ENCODE results near the gene SESN1.
A peak's percentile ranks its signal among the peaks of the same experiment; 100 is the strongest.
"Not testable (repeated sequence)": the region's sequence is repeated elsewhere in the genome, so short reads cannot be mapped to it uniquely, and the experiment has no call there.

SESN1 gene

DNA sequence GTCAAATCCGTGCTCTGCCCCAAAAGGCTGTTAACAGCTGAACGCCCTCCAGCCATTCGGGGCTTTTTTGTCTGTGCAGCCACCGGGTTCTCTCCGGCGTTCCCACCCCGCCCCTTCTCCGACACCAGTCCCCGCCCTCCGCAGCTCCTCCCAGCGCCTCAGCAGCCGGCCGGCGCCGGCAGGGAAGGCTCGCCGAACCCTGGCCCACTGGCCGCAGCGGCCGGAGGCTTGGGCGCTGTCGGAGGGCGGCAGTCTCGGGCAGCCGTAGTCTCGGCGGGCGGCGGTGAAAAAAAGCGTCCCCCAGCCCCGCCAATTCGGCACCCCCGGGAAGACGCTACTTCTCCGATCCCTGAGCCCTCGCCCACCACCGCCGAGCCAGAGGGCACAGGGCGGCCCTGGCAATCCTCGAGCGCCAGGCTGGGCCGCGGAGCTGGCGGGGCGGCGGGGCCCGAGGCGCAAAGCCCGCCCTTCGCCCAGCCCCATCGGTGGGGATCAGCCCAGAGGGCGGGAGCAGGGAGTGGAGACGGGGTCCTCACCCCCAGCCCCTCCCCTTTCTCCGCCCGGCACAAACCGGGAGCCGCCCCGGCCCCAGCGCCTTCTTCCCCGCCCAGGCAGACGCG is at the start of gene SESN1:
TSS of gene SESN1 (minus strand) at position 431 of the 620 bp plus-strand sequence. CDS start 773 bp downstream, outside the sequence.
- TF ChIP-seq EZH2phosphoT487 (IDR thresholded peaks at IDR 0.05; ENCODE audit: borderline replicate concordance): no peak
- TF ChIP-seq, protein P1, sequence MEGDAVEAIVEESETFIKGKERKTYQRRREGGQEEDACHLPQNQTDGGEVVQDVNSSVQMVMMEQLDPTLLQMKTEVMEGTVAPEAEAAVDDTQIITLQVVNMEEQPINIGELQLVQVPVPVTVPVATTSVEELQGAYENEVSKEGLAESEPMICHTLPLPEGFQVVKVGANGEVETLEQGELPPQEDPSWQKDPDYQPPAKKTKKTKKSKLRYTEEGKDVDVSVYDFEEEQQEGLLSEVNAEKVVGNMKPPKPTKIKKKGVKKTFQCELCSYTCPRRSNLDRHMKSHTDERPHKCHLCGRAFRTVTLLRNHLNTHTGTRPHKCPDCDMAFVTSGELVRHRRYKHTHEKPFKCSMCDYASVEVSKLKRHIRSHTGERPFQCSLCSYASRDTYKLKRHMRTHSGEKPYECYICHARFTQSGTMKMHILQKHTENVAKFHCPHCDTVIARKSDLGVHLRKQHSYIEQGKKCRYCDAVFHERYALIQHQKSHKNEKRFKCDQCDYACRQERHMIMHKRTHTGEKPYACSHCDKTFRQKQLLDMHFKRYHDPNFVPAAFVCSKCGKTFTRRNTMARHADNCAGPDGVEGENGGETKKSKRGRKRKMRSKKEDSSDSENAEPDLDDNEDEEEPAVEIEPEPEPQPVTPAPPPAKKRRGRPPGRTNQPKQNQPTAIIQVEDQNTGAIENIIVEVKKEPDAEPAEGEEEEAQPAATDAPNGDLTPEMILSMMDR (conservative IDR thresholded peaks at IDR 0.05; ENCODE audit: low read length): no peak
- Histone ChIP-seq H3K27me3 (ENCODE audit: insufficient read depth, low read length, poor library complexity, severe bottlenecking) (no peaks in the 10 kb centered on the region), H3K4me2 (ENCODE audit: low read depth, low read length, poor library complexity, severe bottlenecking) (peak within 1 kb of the TSS; percentile 90), H3K9me2 (replicated peaks; ENCODE audit: low read depth, low read length) (no peaks in the 10 kb centered on the region), H3K9me3 (ENCODE audit: insufficient read depth, low read depth, low read length) (no peaks in the 10 kb centered on the region), H3F3A (ENCODE audit: low read depth) (no peaks in the 10 kb centered on the region), H3K79me2 (ENCODE audit: insufficient read depth, low read length) (peaks cover 81% of the 10 kb centered on the region), H3K4me1 (ENCODE audit: insufficient read depth, low read length, poor library complexity, severe bottlenecking) (peaks cover 57% of the 10 kb centered on the region), H3K9ac (ENCODE audit: low read depth, low read length, poor library complexity, severe bottlenecking) (peak within 1 kb of the TSS; percentile 94), H2AFZ (ENCODE audit: low read length) (peak within 1 kb of the TSS; percentile 96), H3K4me3 (ENCODE audit: low read length, poor library complexity, severe bottlenecking) (peak within 1 kb of the TSS; percentile 91), H4K20me1 (ENCODE audit: insufficient read depth, low read length, poor library complexity, severe bottlenecking) (peaks cover 34% of the 10 kb centered on the region), H3K36me3 (ENCODE audit: insufficient read depth, low read length) (no peaks in the 10 kb centered on the region)

DNA sequence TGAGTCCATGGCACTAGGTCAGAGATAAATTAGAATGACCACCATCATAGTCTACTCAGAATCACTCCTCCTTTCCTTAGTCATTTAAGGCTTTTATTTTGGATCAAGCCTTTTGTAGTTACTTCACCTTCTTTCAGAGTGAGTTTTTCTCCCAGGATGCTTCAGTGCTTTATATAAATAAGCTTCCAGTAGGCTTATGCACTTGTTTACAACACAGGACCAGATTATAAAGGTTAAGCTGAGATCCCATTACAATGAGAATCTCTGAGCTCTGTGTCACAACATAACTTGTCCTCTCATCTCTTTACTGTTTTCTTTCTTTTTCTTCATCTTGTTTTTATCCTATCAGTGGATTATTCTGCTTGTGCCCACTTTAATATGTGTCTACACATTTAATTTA is 48.5 kb upstream of the SESN1 start:
- H3K4me1 ChIP-seq (ENCODE audit: insufficient read depth, low read length, poor library complexity, severe bottlenecking): no peaks in the 10 kb centered on the region
- no peak overlapping the region for H2AFZ ChIP-seq (ENCODE audit: low read length)
- no peak overlapping the region for H3K9ac ChIP-seq (ENCODE audit: low read depth, low read length, poor library complexity, severe bottlenecking)
- H3K9me2 ChIP-seq (replicated peaks; ENCODE audit: low read depth, low read length): no peaks in the 10 kb centered on the region
- no peak overlapping the region for H3K4me2 ChIP-seq (ENCODE audit: low read depth, low read length, poor library complexity, severe bottlenecking)
- no peaks in the 10 kb centered on the region for H3K9me3 ChIP-seq (ENCODE audit: insufficient read depth, low read depth, low read length)
- peaks cover 4% of the 10 kb centered on the region; the same call in 1 of the 2 replicates for H3K36me3 ChIP-seq (ENCODE audit: insufficient read depth, low read length)
- H4K20me1 ChIP-seq (ENCODE audit: insufficient read depth, low read length, poor library complexity, severe bottlenecking): no peaks in the 10 kb centered on the region
- no peak for TF ChIP-seq EZH2phosphoT487 (IDR thresholded peaks at IDR 0.05; ENCODE audit: borderline replicate concordance)
- no peaks in the 10 kb centered on the region for H3K79me2 ChIP-seq (ENCODE audit: insufficient read depth, low read length)
- H3F3A ChIP-seq (ENCODE audit: low read depth): no peaks in the 10 kb centered on the region
- H3K27me3 ChIP-seq (ENCODE audit: insufficient read depth, low read length, poor library complexity, severe bottlenecking): no peaks in the 10 kb centered on the region
- no peak overlapping the region for H3K4me3 ChIP-seq (ENCODE audit: low read length, poor library complexity, severe bottlenecking)

DNA sequence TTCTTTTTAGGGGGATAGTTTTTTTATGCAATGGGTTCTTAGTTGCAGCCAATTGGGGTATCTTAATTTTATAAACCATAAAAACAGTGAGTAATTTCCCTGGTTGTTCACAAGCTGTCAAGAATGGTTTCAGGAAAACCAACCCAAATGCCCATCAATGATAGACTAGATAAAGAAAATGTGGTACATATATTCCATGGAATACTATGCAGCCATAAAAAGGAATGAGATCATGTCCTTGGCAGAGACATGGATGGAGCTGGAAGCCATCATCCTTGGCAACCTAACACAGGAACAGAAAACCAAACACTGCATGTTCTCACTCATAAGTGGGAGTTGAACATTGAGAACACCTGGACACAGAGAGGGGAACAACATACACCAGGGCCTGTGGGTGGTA is 47.4 kb upstream of the SESN1 start:
- not testable (repeated sequence) for H3K9me2 ChIP-seq (replicated peaks; ENCODE audit: low read depth, low read length); H3K79me2 ChIP-seq (ENCODE audit: insufficient read depth, low read length); H3F3A ChIP-seq (ENCODE audit: low read depth); H3K27me3 ChIP-seq (ENCODE audit: insufficient read depth, low read length, poor library complexity, severe bottlenecking); H3K9me3 ChIP-seq (ENCODE audit: insufficient read depth, low read depth, low read length); H3K4me1 ChIP-seq (ENCODE audit: insufficient read depth, low read length, poor library complexity, severe bottlenecking); H3K4me2 ChIP-seq (ENCODE audit: low read depth, low read length, poor library complexity, severe bottlenecking); H3K36me3 ChIP-seq (ENCODE audit: insufficient read depth, low read length); H3K9ac ChIP-seq (ENCODE audit: low read depth, low read length, poor library complexity, severe bottlenecking); H3K4me3 ChIP-seq (ENCODE audit: low read length, poor library complexity, severe bottlenecking); H4K20me1 ChIP-seq (ENCODE audit: insufficient read depth, low read length, poor library complexity, severe bottlenecking); H2AFZ ChIP-seq (ENCODE audit: low read length)

DNA sequence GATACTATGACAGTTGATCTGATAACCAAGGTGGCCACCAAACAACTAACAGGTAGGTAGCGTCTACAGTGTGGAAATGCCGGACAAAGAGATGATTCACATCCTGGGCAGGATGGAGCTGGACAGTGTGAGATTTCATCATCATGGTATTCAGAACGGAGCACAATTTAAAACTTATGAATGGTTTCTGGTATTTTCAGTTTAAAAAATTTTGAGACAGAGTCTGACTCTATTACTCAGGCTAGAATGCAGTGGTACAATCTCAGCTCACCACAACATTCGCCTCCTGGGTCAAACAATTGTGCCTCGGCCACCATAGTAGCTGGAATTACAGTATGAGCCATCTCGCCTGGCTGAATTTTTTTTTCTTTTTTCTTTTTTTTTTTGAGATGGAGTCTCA is 44.5 kb upstream of the SESN1 start:
- Histone ChIP-seq H3K9ac (ENCODE audit: low read depth, low read length, poor library complexity, severe bottlenecking) (no peak overlapping the region), H3K27me3 (ENCODE audit: insufficient read depth, low read length, poor library complexity, severe bottlenecking) (no peaks in the 10 kb centered on the region), H3K4me1 (ENCODE audit: insufficient read depth, low read length, poor library complexity, severe bottlenecking) (no peaks in the 10 kb centered on the region), H3K4me3 (ENCODE audit: low read length, poor library complexity, severe bottlenecking) (no peak overlapping the region), H3F3A (ENCODE audit: low read depth) (no peaks in the 10 kb centered on the region), H3K9me3 (ENCODE audit: insufficient read depth, low read depth, low read length) (no peaks in the 10 kb centered on the region), H3K9me2 (replicated peaks; ENCODE audit: low read depth, low read length) (no peaks in the 10 kb centered on the region), H3K79me2 (ENCODE audit: insufficient read depth, low read length) (no peaks in the 10 kb centered on the region), H2AFZ (ENCODE audit: low read length) (no peak overlapping the region), H3K4me2 (ENCODE audit: low read depth, low read length, poor library complexity, severe bottlenecking) (no peak overlapping the region), H4K20me1 (ENCODE audit: insufficient read depth, low read length, poor library complexity, severe bottlenecking) (no peaks in the 10 kb centered on the region), H3K36me3 (ENCODE audit: insufficient read depth, low read length) (peaks cover 4% of the 10 kb centered on the region; the same call in 1 of the 2 replicates)
- TF ChIP-seq EZH2phosphoT487 (IDR thresholded peaks at IDR 0.05; ENCODE audit: borderline replicate concordance): no peak
- TF ChIP-seq, protein P1 (conservative IDR thresholded peaks at IDR 0.05; ENCODE audit: low read length): no peak

DNA sequence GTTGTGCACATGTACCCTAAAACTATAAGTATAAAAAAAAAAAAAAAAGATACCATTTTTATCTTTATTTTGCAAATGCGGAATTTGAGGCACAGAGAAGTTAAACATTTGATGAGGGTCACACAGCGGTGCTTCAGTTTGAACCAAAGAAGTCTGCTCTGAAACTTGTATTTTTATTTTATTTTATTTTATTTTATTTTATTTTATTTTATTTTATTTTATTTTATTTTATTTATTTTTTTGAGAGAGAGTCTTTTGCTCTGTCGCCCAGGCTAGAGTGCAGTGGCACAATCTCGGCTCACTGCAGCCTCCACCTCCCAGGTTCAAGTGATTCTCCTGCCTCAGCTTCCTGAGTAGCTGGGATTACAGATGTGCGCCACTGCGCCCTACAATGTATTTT is 41.9 kb upstream of the SESN1 start:
- H3K27me3 ChIP-seq (ENCODE audit: insufficient read depth, low read length, poor library complexity, severe bottlenecking); H3K4me1 ChIP-seq (ENCODE audit: insufficient read depth, low read length, poor library complexity, severe bottlenecking); H3K9me3 ChIP-seq (ENCODE audit: insufficient read depth, low read depth, low read length); H3F3A ChIP-seq (ENCODE audit: low read depth); H3K9me2 ChIP-seq (replicated peaks; ENCODE audit: low read depth, low read length); H3K36me3 ChIP-seq (ENCODE audit: insufficient read depth, low read length); H2AFZ ChIP-seq (ENCODE audit: low read length); H4K20me1 ChIP-seq (ENCODE audit: insufficient read depth, low read length, poor library complexity, severe bottlenecking); H3K9ac ChIP-seq (ENCODE audit: low read depth, low read length, poor library complexity, severe bottlenecking); H3K79me2 ChIP-seq (ENCODE audit: insufficient read depth, low read length); H3K4me3 ChIP-seq (ENCODE audit: low read length, poor library complexity, severe bottlenecking); H3K4me2 ChIP-seq (ENCODE audit: low read depth, low read length, poor library complexity, severe bottlenecking): not testable (repeated sequence)

DNA sequence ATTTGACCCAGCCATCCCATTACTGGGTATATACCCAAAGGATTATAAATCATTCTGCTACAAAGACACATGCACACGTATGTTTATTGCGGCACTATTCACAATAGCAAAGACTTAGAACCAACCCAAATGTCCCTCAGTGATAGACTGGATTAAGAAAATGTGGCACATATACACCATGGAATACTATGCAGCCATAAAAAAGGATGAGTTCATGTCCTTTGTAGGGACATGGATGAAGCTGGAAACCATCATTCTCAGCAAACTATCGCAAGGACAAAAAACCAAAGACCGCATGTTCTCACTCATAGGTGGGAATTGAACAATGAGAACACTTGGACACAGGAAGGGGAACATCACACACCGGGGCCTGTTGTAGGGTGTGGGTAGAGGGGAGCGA is 41.4 kb upstream of the SESN1 start:
- not testable (repeated sequence) for H3K9me3 ChIP-seq (ENCODE audit: insufficient read depth, low read depth, low read length); H3K4me2 ChIP-seq (ENCODE audit: low read depth, low read length, poor library complexity, severe bottlenecking); H3F3A ChIP-seq (ENCODE audit: low read depth); H3K79me2 ChIP-seq (ENCODE audit: insufficient read depth, low read length); H3K9ac ChIP-seq (ENCODE audit: low read depth, low read length, poor library complexity, severe bottlenecking); H3K27me3 ChIP-seq (ENCODE audit: insufficient read depth, low read length, poor library complexity, severe bottlenecking); H2AFZ ChIP-seq (ENCODE audit: low read length); H3K36me3 ChIP-seq (ENCODE audit: insufficient read depth, low read length); H3K9me2 ChIP-seq (replicated peaks; ENCODE audit: low read depth, low read length); H4K20me1 ChIP-seq (ENCODE audit: insufficient read depth, low read length, poor library complexity, severe bottlenecking); H3K4me1 ChIP-seq (ENCODE audit: insufficient read depth, low read length, poor library complexity, severe bottlenecking); H3K4me3 ChIP-seq (ENCODE audit: low read length, poor library complexity, severe bottlenecking)
